ENCODE results near the gene TSPAN8. TPM values are rescaled to one million over a fixed set of nuclear protein-coding genes. Genes with fewer than 3 reads are reported as not detected.
"Not testable (repeated sequence)": the region's sequence is repeated elsewhere in the genome, so short reads cannot be mapped to it uniquely, and the experiment has no call there.

The TSPAN8 gene
- total RNA-seq, 2 donors from 2014 or later, result not detected

- Mint-ChIP-seq H3K36me3 (ENCODE audit: low read depth) (no peaks in the 10 kb centered on the region), H3K4me1 (no peaks in the 10 kb centered on the region), H3K27ac (no peak overlapping the region), H3K27me3 (no peaks in the 10 kb centered on the region), H3K4me3 (no peak overlapping the region)
- no peaks in the 10 kb centered on the region for H3K9me3 ChIP-seq (ENCODE audit: control insufficient read depth, low read length, poor library complexity, severe bottlenecking)
- DNase-seq (no peak), ATAC-seq (no peak)
These were observed 23.4 kb downstream of the TSPAN8 start for GRCh38 chr12:71134405-71134804.

- no peaks in the 10 kb centered on the region for H3K4me1 Mint-ChIP-seq
- no peak overlapping the region for H3K27ac Mint-ChIP-seq
- H3K27me3 Mint-ChIP-seq, result no peaks in the 10 kb centered on the region
- no peaks in the 10 kb centered on the region for H3K9me3 ChIP-seq (ENCODE audit: control insufficient read depth, low read length, poor library complexity, severe bottlenecking)
- DNase-seq (no peak), ATAC-seq (no peak)
- H3K4me3 Mint-ChIP-seq, result no peak overlapping the region
- H3K36me3 Mint-ChIP-seq (ENCODE audit: low read depth), result no peaks in the 10 kb centered on the region
These were observed 27.2 kb downstream of the TSPAN8 start for GRCh38 chr12:71130521-71131069.

GRCh38 chr12:71129364-71129763 lies 28.4 kb downstream of the TSPAN8 start:
- no peak overlapping the region for H3K27ac Mint-ChIP-seq
- H3K36me3 Mint-ChIP-seq (ENCODE audit: low read depth), result no peaks in the 10 kb centered on the region
- no peak for ATAC-seq
- H3K27me3 Mint-ChIP-seq, result no peaks in the 10 kb centered on the region
- no peak overlapping the region for H3K4me3 Mint-ChIP-seq
- H3K9me3 ChIP-seq (ENCODE audit: control insufficient read depth, low read length, poor library complexity, severe bottlenecking), result no peaks in the 10 kb centered on the region
- DNase-seq, result no peak
- H3K4me1 Mint-ChIP-seq, result no peaks in the 10 kb centered on the region

DNA sequence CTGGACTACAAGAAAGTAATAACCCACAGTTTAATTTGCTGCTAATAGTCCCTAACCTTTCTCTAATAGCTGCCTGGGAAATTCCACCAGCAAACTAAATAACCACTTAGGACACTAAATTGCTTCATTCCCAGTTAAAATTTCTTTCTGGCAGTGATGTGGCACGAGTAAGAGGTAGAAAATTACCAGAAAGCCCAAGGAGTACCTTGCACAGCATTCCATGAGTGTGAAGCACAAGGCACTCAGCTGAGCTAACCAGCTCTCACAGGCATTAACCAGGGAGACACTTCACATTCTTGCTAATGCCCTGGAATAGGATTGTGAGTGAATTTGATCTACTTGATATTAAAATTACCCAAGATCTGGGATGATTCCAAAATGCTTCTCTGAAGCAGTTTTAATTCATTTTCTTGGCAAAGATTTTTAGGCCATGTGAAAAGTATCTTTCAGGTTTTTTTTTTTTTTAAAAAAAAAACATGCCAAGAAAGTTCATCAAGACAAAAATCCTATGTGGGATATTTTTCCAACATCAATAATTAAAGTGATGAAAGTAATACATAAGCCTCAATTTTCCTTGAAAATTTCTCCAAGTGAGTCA lies 29.5 kb downstream of the TSPAN8 start:
- Mint-ChIP-seq H3K4me3 (no peak overlapping the region), H3K27ac (no peak overlapping the region), H3K4me1 (no peaks in the 10 kb centered on the region), H3K27me3 (no peaks in the 10 kb centered on the region), H3K36me3 (ENCODE audit: low read depth) (no peaks in the 10 kb centered on the region)
- H3K9me3 ChIP-seq (ENCODE audit: control insufficient read depth, low read length, poor library complexity, severe bottlenecking), result no peaks in the 10 kb centered on the region
- DNase-seq (no peak), ATAC-seq (no peak)

GRCh38 chr12:71125949-71126348 lies 31.9 kb downstream of the TSPAN8 start:
- H3K36me3 Mint-ChIP-seq (ENCODE audit: low read depth), result no peaks in the 10 kb centered on the region
- no peaks in the 10 kb centered on the region for H3K4me1 Mint-ChIP-seq
- no peak overlapping the region for H3K4me3 Mint-ChIP-seq
- H3K27ac Mint-ChIP-seq, result no peak overlapping the region
- no peaks in the 10 kb centered on the region for H3K27me3 Mint-ChIP-seq
- no peak for ATAC-seq
- H3K9me3 ChIP-seq (ENCODE audit: control insufficient read depth, low read length, poor library complexity, severe bottlenecking), result no peaks in the 10 kb centered on the region
- no peak for DNase-seq

DNA sequence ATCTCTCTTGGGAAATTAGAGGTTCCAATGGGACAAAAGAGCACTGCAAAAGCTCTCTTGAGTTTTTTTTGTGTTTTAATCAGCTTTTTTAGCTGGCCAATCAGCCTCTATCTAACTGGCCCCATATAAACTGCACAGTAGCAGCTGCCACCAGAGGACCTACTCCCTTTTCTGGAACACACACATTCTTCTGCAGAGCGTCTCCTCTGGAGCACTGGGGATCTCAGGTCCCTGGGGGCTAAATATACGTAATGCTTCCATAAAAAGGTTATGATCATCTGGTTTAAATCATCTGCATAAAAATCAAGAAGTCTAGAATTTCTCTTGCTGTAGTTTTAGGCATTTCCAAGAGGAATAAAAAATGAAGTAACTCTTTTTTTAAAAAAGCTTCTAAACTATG lies 32.3 kb downstream of the TSPAN8 start:
- DNase-seq (no peak), ATAC-seq (no peak)
- Mint-ChIP-seq H3K4me3 (no peak overlapping the region), H3K27ac (no peak overlapping the region), H3K36me3 (ENCODE audit: low read depth) (no peaks in the 10 kb centered on the region), H3K4me1 (no peaks in the 10 kb centered on the region), H3K27me3 (no peaks in the 10 kb centered on the region)
- H3K9me3 ChIP-seq (ENCODE audit: control insufficient read depth, low read length, poor library complexity, severe bottlenecking), result no peaks in the 10 kb centered on the region

DNA sequence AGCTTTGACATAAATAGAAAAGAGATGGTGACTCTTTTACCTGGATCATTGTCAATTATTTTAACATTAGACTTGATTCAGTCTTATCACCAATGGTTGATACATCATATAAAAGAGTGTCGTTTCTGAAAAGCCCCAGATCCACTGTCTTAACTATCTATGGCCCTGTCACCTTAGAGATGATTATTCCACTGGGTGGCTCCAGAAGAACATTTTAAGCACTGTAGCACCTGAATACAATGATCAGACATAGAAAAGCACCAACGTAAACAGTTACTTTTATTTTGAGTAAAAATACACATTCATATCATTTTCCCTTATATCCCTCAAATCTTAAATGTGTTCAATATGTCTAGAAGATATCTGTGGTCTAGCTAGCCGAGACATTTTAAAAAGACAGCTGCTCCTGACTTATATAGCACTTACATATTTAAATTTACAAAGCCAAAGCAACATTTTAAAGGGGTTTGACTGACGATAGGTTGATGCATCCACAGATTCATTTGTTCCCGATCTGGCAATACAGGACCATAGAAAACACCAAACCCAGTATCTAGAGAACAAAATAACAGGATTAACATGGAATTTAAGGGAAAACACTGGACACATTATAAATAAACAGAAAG lies 32.9 kb downstream of the TSPAN8 start:
- ATAC-seq, result no peak
- no peaks in the 10 kb centered on the region for H3K27me3 Mint-ChIP-seq

GRCh38 chr12:71113148-71113547 lies 44.7 kb downstream of the TSPAN8 start:
- DNase-seq; H3K4me1 Mint-ChIP-seq; H3K36me3 Mint-ChIP-seq (ENCODE audit: low read depth): not testable (repeated sequence)

More for the DNA sequence above, 32.9 kb downstream of the TSPAN8 start:
- Mint-ChIP-seq H3K36me3 (ENCODE audit: low read depth) (no peaks in the 10 kb centered on the region), H3K4me1 (no peaks in the 10 kb centered on the region), H3K4me3 (no peak overlapping the region), H3K27ac (no peak overlapping the region)
- H3K9me3 ChIP-seq (ENCODE audit: control insufficient read depth, low read length, poor library complexity, severe bottlenecking), result no peaks in the 10 kb centered on the region
- no peak for DNase-seq

GRCh38 chr12:71109834-71110233 lies 48.0 kb downstream of the TSPAN8 start:
- H3K4me1 Mint-ChIP-seq, result no peaks in the 10 kb centered on the region
- no peaks in the 10 kb centered on the region for H3K27me3 Mint-ChIP-seq
- no peak for DNase-seq
- no peaks in the 10 kb centered on the region for H3K36me3 Mint-ChIP-seq (ENCODE audit: low read depth)
- no peak for ATAC-seq
- H3K9me3 ChIP-seq (ENCODE audit: control insufficient read depth, low read length, poor library complexity, severe bottlenecking), result no peaks in the 10 kb centered on the region
- H3K27ac Mint-ChIP-seq, result no peak overlapping the region
- no peak overlapping the region for H3K4me3 Mint-ChIP-seq

More at GRCh38 chr12:71113148-71113547, 44.7 kb downstream of the TSPAN8 start:
- H3K27me3 Mint-ChIP-seq; H3K27ac Mint-ChIP-seq; H3K4me3 Mint-ChIP-seq; H3K9me3 ChIP-seq (ENCODE audit: control insufficient read depth, low read length, poor library complexity, severe bottlenecking); ATAC-seq: not testable (repeated sequence)

- Mint-ChIP-seq H3K4me1 (no peaks in the 10 kb centered on the region), H3K27ac (no peak overlapping the region), H3K4me3 (no peak overlapping the region), H3K27me3 (no peaks in the 10 kb centered on the region), H3K36me3 (ENCODE audit: low read depth) (no peaks in the 10 kb centered on the region)
- ATAC-seq (no peak), DNase-seq (no peak)
- no peaks in the 10 kb centered on the region for H3K9me3 ChIP-seq (ENCODE audit: control insufficient read depth, low read length, poor library complexity, severe bottlenecking)
These were observed 49.4 kb downstream of the TSPAN8 start for GRCh38 chr12:71108355-71108754.

GRCh38 chr12:71107936-71108335 lies 49.9 kb downstream of the TSPAN8 start:
- Mint-ChIP-seq H3K27ac (no peak overlapping the region), H3K4me3 (no peak overlapping the region), H3K4me1 (no peaks in the 10 kb centered on the region), H3K36me3 (ENCODE audit: low read depth) (no peaks in the 10 kb centered on the region), H3K27me3 (no peaks in the 10 kb centered on the region)
- ATAC-seq (no peak), DNase-seq (no peak)
- no peaks in the 10 kb centered on the region for H3K9me3 ChIP-seq (ENCODE audit: control insufficient read depth, low read length, poor library complexity, severe bottlenecking)

DNA sequence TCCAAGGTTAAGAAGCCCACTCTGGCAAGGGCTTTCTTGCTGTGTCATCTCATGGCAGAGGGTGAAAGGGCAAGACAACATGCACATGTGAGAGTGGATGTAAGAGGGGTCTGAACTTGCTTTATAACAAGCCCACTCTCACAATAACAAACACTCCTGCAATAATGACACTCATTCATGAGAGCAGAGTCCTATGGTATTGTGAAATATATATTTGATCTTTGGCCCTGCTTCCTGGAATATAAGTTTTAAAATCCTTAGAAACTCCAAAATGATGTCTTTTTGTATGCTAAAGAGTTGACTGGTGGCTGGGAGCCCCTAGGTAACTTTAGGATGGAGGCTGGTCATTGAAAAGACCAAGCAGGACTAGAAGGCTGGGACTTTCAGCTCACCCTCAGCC lies 51.8 kb downstream of the TSPAN8 start:
- Mint-ChIP-seq H3K27me3 (no peaks in the 10 kb centered on the region), H3K4me1 (no peaks in the 10 kb centered on the region), H3K36me3 (ENCODE audit: low read depth) (no peaks in the 10 kb centered on the region), H3K27ac (no peak overlapping the region), H3K4me3 (no peak overlapping the region)
- ATAC-seq (no peak), DNase-seq (no peak)
- no peaks in the 10 kb centered on the region for H3K9me3 ChIP-seq (ENCODE audit: control insufficient read depth, low read length, poor library complexity, severe bottlenecking)

DNA sequence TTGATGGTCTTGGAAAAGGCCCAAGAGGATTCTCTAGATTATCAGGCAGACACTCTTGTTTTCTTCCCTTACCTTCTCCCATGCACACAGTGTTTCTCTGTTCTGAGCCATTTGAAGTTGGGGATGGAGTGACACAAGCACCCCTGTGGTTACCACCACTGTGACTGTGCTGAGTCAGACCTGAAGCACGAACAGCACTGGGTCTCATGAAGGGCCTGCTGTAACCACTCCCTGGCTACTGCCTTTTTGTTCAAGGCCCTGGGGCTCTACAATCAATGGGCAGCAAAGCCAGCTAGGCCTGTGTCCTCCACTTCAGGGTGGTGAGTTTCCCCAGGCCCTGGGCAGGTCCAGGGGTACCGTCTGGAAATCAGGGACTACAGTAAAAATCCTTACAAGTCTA lies 65.5 kb downstream of the TSPAN8 start:
- no peaks in the 10 kb centered on the region for H3K9me3 ChIP-seq (ENCODE audit: control insufficient read depth, low read length, poor library complexity, severe bottlenecking)
- H3K4me3 Mint-ChIP-seq, result no peak overlapping the region
- DNase-seq (no peak), ATAC-seq (no peak)
- no peak overlapping the region for H3K27ac Mint-ChIP-seq
- H3K4me1 Mint-ChIP-seq, result no peaks in the 10 kb centered on the region
- no peaks in the 10 kb centered on the region for H3K27me3 Mint-ChIP-seq
- H3K36me3 Mint-ChIP-seq (ENCODE audit: low read depth), result no peaks in the 10 kb centered on the region

GRCh38 chr12:71090971-71091370 lies 66.8 kb downstream of the TSPAN8 start:
- DNase-seq (no peak), ATAC-seq (no peak)
- Mint-ChIP-seq H3K36me3 (ENCODE audit: low read depth) (no peaks in the 10 kb centered on the region), H3K4me3 (no peak overlapping the region), H3K4me1 (no peaks in the 10 kb centered on the region), H3K27ac (no peak overlapping the region), H3K27me3 (no peaks in the 10 kb centered on the region)
- H3K9me3 ChIP-seq (ENCODE audit: control insufficient read depth, low read length, poor library complexity, severe bottlenecking), result no peaks in the 10 kb centered on the region

Data from T-helper 17 cell (primary cell).